Gastroesophageal sphincter (tissue), 3 donors: Measurements from ENCODE around the gene DGKZ.

Experiments
- EP300 ChIP-seq: sonication (generic); formaldehyde crosslinking; IDR thresholded peaks from one replicate; pipeline ENCODE4 v1.6.1; 2017; ENCODE audit warnings: antibody characterized with exemption, mild to moderate bottlenecking
- TF ChIP-seq, protein P1 (sequence below), 4 experiments: fragments of 200-600 bp in 2 of 4; fragments of 450-650 bp in 2 of 4; sonication (generic) in 1 of 4; IDR thresholded peaks; one replicate each; pipeline ENCODE4 v1.5.1; 2017 to 2019; ENCODE audit warnings: antibody characterized with exemption in 4 of 4, mild to moderate bottlenecking in 2 of 4, moderate library complexity in 2 of 4

DNA sequence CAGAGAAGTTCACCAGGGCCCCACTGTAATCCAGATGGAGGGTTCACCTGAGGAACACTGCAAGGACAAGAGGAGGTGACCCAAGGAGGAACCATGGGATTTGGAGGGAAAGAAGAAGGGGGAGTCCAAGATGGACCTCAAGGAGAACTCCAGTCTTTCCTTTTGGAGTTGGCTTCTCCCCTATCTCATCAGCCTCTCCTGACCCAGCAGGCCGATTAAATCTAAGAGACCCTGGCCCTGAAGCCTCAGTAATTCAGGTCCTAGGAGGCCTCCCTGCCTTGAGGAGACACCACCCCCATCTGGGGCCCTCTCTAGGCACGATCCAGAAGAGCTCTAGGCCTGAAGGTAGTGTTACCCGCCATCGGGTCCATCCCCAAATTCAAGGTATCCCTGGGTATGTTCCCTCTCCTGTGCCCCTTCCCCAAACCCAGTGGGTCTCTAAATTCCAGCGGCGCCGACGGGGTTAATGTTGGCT, 15.1 kb upstream of the DGKZ start:
- TF ChIP-seq EP300: no peak
- TF ChIP-seq, protein P1, sequence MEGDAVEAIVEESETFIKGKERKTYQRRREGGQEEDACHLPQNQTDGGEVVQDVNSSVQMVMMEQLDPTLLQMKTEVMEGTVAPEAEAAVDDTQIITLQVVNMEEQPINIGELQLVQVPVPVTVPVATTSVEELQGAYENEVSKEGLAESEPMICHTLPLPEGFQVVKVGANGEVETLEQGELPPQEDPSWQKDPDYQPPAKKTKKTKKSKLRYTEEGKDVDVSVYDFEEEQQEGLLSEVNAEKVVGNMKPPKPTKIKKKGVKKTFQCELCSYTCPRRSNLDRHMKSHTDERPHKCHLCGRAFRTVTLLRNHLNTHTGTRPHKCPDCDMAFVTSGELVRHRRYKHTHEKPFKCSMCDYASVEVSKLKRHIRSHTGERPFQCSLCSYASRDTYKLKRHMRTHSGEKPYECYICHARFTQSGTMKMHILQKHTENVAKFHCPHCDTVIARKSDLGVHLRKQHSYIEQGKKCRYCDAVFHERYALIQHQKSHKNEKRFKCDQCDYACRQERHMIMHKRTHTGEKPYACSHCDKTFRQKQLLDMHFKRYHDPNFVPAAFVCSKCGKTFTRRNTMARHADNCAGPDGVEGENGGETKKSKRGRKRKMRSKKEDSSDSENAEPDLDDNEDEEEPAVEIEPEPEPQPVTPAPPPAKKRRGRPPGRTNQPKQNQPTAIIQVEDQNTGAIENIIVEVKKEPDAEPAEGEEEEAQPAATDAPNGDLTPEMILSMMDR (IDR thresholded peaks at IDR 0.05): no peak
